Measurements from ENCODE around the gene KCNIP3. TPM values are rescaled to one million over a fixed set of nuclear protein-coding genes. Genes with fewer than 3 reads are reported as not detected.

KCNIP3 gene
- total and polyA plus RNA-seq, 8 donors = 3.5 to 7.5 (median 3.6) TPM

DNA sequence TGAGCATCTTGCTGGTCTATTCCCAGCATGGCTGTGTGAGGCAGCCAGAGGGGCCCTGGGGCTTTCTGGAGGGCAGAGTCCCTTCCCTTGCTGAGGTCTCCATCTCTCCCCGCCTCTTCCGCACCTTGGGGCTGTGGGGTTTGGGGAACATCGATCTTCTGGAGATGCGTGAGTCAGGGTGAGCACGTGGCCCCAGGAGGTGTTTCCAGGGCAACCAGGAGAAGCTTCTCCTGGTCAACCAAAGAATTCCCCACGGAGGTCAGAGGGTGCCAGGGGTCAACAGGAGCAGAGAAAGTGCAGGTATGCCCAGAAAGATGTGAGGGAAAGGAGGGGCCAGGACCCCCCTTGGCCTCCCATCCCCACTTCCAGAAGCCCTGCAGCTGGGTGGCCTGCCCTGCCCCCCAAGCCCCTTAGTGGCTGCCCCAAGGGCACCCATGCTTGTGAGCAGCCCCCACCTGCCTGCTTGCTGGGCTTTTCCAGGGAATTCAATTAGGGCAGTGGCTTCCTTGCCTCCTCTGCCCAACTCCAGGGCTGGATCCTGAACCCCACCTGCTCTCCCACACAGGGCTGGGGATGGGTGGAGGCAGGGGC is 25.7 kb upstream of the KCNIP3 start:
- no peaks in the 10 kb centered on the region for H3K27me3 ChIP-seq
- no peak overlapping the region for H3K4me3 ChIP-seq
- ATAC-seq (no peak), FAIRE-seq (no peak), DNase-seq (peak in 2 of 6 donors; percentile 3 to 36)
- TF ChIP-seq, protein P1, sequence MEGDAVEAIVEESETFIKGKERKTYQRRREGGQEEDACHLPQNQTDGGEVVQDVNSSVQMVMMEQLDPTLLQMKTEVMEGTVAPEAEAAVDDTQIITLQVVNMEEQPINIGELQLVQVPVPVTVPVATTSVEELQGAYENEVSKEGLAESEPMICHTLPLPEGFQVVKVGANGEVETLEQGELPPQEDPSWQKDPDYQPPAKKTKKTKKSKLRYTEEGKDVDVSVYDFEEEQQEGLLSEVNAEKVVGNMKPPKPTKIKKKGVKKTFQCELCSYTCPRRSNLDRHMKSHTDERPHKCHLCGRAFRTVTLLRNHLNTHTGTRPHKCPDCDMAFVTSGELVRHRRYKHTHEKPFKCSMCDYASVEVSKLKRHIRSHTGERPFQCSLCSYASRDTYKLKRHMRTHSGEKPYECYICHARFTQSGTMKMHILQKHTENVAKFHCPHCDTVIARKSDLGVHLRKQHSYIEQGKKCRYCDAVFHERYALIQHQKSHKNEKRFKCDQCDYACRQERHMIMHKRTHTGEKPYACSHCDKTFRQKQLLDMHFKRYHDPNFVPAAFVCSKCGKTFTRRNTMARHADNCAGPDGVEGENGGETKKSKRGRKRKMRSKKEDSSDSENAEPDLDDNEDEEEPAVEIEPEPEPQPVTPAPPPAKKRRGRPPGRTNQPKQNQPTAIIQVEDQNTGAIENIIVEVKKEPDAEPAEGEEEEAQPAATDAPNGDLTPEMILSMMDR (IDR thresholded peaks at IDR 0.05) = no peak
- no peak overlapping the region for H3K27ac ChIP-seq
- peaks cover 6 to 22% (median 7%) of the 10 kb centered on the region in 3 donors for H3K4me1 ChIP-seq
- no peaks in the 10 kb centered on the region for H3K36me3 ChIP-seq
- 72 to 76% methylated on average over 6 of the region's 6 CpGs for WGBS, 2 donors
- intact Hi-C loops (cut with DNase I) = no loop called here
- no peaks in the 10 kb centered on the region for H3K9me3 ChIP-seq

DNA sequence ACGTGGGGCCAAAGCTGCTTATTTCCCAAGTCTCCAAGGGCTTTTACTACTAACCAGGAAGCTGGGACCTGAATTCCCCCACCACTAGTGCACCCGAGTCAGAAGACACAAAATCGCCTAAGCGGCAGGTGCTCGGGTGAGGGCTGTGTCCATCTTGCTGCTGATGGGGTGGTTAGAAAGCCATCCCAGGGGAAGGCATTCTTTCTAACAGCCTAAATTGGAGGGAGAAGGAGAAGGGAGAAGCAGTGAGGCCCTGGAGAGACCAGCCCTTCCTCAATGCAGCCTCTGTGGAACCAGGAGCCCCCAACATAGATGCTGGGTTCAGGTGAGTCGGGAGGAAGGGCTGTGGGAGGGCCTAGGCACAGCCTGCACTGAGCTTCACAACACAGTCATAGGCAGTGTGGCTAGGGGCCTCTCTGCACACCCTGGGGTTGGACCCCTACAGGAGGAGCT is 24.8 kb upstream of the KCNIP3 start:
- H3K4me1 ChIP-seq = peaks cover 9 to 30% (median 10%) of the 10 kb centered on the region in 3 donors
- H3K36me3 ChIP-seq = no peaks in the 10 kb centered on the region
- intact Hi-C loops (cut with DNase I) = no loop called here
- no peak overlapping the region for H3K27ac ChIP-seq
- FAIRE-seq (no peak), ATAC-seq (no peak), DNase-seq (peak in 2 of 6 donors; percentile 4 to 26)
- H3K27me3 ChIP-seq = no peaks in the 10 kb centered on the region
- WGBS, 2 donors = 86 to 89% methylated on average over 6 of the region's 6 CpGs
- TF ChIP-seq, protein P1 (IDR thresholded peaks at IDR 0.05) = no peak
- H3K4me3 ChIP-seq = no peak overlapping the region
- no peaks in the 10 kb centered on the region for H3K9me3 ChIP-seq

DNA sequence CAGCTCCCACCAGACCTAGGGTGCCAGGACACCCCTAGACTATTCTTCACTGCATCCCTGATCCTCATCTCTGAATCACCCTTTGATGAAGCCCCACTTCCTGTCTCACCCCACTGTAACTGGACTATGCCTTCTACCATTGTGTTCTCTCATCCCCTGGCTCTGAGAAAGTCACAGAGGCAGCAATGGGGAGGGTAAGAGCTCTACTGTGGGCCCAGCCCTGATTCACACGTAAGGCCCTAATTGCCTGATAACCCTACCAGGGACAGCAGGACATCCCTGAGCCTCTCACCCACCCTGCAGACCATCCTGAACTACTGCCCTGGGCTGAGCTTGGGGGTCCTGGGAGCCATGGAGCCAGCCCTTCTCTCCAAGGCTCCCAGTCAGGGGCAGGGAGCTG is 24.4 kb upstream of the KCNIP3 start:
- Histone ChIP-seq H3K27me3 (no peaks in the 10 kb centered on the region), H3K9me3 (no peaks in the 10 kb centered on the region), H3K4me3 (no peak overlapping the region), H3K4me1 (peaks cover 10 to 30% (median 12%) of the 10 kb centered on the region in 3 donors), H3K27ac (no peak overlapping the region), H3K36me3 (no peaks in the 10 kb centered on the region)
- intact Hi-C loops (cut with DNase I) = no loop called here
- FAIRE-seq (no peak), DNase-seq (peak in 1 of 6 donors; percentile 12), ATAC-seq (no peak)
- WGBS, 2 donors = 62 to 82% methylated on average over 1 of the region's 1 CpG
- TF ChIP-seq, protein P1 (IDR thresholded peaks at IDR 0.05) = no peak

DNA sequence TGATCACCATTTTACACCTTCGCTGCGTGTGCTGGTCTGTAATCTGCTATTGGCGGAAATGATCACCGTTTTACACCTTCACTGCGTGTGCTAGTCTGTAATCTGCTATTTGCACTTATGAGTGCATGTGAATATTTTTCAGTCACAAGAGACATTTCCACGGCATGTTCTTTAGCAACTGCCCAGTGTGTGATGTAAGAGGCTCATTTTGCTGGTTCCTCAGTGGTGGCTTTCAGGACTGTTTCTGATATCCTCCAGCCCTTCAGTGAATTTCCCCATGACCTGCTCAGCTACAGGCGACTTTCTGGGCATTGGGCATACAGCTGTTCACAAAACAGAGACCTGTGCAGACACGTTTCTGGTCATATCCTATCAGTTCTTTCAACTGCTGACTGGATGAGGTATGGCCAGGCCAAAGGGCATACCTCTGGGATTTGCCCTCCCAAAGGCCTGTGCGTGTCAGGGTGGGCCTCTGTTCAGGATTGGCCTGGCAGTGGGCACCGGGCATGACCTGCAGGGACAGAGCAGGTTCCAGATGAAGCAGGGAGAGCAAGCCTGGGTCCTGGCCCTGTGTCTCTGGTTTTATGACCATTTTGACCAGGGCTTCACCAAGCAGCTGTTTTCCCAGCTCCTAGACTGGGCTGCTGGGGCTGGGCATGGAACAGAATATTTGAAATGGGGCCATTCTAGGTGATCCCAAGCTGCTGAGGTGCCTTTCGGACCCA is 23.4 kb upstream of the KCNIP3 start:
- peak overlapping the region; percentile 38 to 78 (median 62) for H3K27ac ChIP-seq
- intact Hi-C loops (cut with DNase I) = no loop called here
- FAIRE-seq (no peak), DNase-seq (no peak), ATAC-seq (no peak)
- H3K4me1 ChIP-seq = peaks cover 10 to 30% (median 12%) of the 10 kb centered on the region in 3 donors
- H3K27me3 ChIP-seq = no peaks in the 10 kb centered on the region
- peak overlapping the region in 2 of 4 donors; percentile 35 to 41 for H3K4me3 ChIP-seq
- no peaks in the 10 kb centered on the region for H3K36me3 ChIP-seq
- no peaks in the 10 kb centered on the region for H3K9me3 ChIP-seq
- 75 to 81% methylated on average over 11 of the region's 11 CpGs for WGBS, 2 donors
- TF ChIP-seq, protein P1 (IDR thresholded peaks at IDR 0.05) = no peak

All from pancreas (tissue), 10 donors.